Inferior parietal cortex (tissue), 1 donor: Measurements from ENCODE around the gene GPR101.

Source experiments
- DNase-seq: peaks from one replicate; pipeline ENCODE4 v3.0.0-alpha.2; 2016; ENCODE audit errors: extremely low spot score

Gene GPR101

GRCh38 chrX:137033774-137034507 lies at the start of gene GPR101:
Gene GPR101, minus strand, starts transcription at chrX:137033995. Its CDS starts 2,321 bp downstream, at chrX:137031674.
- no peak for DNase-seq

DNA sequence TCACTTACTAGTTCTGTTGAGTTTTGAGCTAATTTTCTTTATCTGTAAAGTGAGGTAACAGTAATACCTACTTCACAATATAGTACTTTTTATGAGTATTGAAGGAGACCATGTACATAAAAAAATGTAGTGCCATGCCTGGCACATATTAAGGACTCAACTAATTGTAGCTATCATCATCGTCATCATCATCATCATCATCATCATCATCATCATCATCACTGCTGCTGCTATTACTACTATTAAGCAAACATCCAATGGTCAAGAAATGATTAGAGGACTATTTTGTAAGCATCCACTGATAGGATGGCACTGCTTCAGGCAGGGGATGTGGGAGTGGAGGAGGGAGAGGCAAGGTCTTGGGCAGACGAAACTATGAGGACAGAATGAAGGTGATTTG lies 47.4 kb upstream of the GPR101 start:
- no peak for DNase-seq

DNA sequence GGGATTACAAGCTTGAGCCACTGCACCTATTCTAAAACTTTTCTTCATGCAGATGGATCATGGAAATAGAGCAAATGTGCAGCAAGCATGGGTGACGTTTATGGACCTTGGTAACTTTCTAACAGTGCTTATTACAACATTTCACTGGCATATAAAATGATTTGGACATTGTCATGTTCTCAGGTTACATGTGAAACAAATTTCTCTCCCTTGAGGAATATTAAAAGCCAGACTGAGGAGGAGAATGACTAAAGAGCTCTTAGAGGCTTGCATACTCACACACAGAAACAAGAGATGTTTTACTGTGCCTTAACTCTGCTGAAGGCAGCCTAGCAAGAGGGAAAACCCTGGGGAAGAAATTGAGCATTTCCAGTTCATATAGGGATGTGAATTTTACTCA lies 38.6 kb upstream of the GPR101 start:
- no peak for DNase-seq

GRCh38 chrX:137071596-137071995 lies 37.8 kb upstream of the GPR101 start:
- DNase-seq, result no peak

DNA sequence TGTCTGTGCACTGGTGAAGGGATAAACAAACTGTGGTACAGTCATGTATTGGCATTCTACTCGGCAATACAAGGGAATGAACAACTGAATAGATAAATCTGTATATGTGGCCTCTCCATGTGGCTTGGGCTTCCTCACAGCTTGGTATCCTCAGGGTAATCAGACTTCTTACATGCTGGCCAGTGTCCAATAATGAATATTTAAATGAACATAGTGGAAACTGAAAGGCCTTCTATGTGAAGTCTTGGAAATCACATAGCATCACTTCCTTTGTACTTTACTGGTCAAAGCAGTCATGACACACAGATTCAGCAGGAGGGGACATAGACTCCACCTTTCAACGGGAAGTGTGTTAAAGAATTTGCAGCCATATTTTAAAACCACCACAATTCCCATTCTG lies 33.4 kb upstream of the GPR101 start:
- DNase-seq, result no peak

DNA sequence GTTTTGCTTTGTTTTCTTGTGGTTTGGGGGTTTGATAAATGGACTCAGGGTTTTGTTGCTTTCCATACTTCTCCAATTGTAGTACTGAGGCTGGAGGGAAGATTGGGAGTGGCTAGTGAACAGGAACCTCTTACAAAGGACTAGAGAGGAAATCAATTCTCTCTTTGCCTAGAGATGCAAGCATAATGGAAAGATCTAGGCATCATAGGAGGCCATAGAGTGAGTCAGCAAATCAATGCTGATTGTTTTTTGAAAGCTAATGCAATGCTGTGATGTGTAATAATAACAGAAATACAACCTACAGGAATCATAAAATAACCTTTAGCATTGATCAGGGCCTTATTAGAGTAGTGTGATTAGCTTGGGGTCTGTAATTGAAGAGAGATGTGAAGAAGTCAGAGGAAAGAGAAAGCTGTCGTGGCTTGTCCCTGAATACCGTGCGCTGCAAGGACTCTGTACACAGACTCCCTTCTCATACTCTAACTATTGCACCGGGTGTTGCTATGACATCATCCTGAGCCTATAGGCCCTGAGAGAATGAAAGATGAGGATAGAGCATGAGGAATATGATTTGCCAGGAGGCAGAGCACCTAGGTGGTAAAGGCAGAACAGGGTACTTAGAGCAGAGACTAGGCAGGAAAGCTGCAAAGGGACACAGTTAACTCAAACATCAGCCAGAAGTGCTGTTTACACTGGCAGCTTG lies 29.3 kb upstream of the GPR101 start:
- no peak for DNase-seq

DNA sequence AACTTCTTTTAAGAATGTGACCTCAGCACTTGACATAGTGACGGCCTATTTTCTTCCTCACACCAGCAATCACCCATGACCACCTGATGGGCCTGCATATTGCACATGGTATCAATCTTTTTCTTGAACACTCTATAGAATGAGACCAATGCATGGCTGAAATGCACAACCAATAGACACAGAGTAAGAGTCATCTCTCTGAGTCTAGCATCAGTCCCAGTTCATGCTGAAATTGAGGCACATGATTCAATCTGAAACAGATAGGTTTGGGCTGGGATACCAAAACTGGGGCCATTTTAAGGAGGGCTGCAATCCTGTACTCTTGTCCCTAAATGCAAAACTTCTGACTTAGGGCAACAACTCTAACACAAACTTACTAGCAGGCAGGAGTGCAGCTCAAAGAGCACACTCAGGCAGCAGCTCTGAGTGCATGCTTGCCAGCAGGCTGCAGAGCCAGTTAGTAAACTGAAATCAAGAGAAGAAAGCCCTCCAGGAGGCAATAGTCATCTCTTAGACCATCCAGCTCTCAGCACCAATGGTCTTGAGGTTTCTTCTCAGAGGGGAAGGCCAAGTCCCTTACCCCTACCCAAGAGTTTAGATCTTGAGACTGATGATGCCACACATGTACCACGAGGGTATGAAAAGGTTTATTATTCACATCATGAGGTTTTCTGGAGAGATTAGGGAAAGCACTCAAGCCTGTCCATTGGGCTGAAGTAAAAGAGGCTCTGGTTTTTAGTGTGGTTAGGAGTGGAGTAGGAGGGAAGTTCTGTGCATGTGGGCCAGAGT lies 24.7 kb upstream of the GPR101 start:
- no peak for DNase-seq

DNA sequence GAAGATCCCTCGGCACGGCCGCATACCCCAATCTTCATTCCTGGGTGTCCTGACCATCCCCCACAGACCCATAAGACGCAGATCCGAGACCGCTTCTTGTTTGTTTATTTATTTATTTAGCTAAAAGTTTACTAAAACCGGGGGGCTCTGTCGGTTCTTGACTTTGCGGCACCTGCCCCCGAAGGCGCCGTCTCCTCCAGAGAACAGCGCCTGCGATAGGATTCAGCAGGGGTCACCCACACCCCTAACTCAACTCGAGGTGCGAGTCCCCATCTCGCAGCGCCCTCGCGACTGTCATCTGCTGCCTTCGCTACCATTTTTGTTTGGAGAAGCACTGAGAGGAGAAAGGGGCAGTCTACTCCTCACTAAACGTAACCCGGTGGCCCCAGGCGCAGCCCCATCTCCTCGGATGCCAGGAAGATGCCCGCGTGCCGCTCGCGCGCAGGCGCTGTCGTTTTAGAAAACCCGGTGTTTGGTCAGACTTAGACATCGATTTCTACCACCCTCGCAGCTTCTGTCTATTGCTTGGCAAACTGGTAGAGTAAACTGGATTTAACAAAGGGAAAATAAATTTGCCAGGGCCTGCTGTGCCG lies 18.9 kb upstream of the GPR101 start:
- DNase-seq, result no peak

DNA sequence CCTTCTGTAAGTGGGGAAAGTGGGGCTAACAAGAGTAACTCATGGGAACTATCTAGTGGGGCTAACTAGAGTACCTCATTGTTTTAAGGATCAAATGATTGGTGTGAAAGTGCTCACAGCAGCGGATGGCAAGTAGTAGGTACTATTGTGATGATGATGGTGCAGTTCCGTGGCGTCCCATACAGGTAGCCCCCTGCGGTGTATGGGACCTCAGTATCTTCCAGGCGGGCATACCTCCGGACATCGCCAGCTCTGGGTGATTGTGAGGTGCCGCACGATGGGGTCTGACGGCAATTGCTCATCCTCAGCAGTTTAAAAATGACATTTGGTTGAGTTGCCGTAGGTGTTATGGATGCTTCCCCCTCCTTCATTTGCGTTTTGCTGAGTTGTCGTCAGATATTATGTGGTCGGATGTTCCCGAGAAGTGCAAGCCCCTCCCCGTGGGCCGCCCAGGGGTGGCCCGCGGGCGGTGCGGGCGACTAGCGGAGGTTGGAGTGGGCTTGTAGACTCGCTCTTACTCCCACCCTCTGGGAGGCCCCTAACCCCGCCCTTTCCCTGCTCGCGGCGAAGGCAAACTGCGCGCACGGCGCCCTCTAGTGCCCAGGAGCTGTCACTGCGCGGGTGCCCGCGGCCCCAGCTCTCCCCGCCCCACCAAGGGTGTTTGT lies 18.3 kb upstream of the GPR101 start:
- peak; percentile 40 for DNase-seq

- DNase-seq, result no peak
Observed at GRCh38 chrX:137044893-137045292, 11.1 kb upstream of the GPR101 start.

DNA sequence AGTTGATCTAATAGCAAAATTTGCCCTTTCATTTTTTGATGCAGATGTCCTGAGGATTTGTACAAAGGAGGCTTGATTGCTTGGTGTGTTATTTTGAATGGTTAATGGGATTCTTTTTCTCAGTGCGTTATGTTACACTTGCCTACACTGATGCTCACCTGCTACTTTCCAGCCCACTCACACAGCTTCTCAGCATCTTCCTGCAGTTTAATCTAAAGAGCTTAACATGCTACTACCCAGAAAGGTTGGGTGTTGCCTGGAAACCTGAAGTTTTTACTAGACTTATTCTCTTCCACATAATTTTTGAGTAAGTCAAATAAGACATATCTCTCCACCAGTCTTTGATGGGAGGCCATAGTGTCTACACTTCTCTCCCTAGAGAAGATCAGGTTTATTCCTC lies 9.9 kb upstream of the GPR101 start:
- no peak for DNase-seq

GRCh38 chrX:137041329-137041728 lies 7.5 kb upstream of the GPR101 start:
- no peak for DNase-seq

- DNase-seq, result no peak
Observed at GRCh38 chrX:137040113-137040794, 6.5 kb upstream of the GPR101 start.

DNA sequence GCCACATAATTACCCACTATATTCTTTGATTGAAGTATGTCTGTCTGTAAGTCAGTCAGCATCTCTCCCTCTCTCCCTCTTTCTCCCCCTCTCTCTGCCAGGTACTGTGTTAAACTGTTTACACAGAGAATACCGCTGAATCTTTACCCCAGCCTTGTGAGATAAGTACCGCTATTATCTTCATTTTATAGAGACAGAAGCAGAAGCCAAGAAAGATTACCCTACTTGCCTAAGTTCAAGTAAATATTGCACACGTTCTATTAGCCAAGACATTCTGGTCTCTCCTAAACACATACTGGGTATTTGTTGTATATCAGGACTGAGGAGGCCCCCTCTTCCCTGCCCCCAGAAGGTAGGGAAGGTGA lies 695 bp upstream of the GPR101 start:
- no peak for DNase-seq

GRCh38 chrX:137032841-137033773 lies 688 bp downstream of the GPR101 start:
- DNase-seq, result no peak

- DNase-seq, result no peak
Observed at GRCh38 chrX:137032341-137032694, 1.5 kb downstream of the GPR101 start.

GRCh38 chrX:137031517-137032340 lies 2.1 kb downstream of the GPR101 start:
- no peak for DNase-seq

DNA sequence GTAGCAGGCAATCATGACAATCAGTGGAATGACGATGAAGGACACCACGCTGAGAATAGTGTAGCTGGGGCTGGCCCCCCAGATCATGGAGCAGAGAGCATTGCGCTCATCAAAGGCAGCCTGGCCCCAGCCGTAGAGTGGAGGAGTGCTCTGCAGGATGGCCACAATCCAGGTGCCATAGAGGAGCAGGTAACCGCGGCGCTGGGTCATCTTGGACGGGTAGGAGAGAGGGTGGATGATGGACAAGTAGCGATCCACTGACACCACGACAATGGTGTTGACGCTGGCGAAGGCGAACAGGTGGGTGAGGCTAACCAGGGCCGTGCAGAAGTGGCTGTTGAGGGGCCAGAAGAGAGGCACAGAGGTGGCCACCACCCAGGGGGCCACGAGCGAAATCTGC lies 2.8 kb downstream of the GPR101 start:
- no peak for DNase-seq

DNA sequence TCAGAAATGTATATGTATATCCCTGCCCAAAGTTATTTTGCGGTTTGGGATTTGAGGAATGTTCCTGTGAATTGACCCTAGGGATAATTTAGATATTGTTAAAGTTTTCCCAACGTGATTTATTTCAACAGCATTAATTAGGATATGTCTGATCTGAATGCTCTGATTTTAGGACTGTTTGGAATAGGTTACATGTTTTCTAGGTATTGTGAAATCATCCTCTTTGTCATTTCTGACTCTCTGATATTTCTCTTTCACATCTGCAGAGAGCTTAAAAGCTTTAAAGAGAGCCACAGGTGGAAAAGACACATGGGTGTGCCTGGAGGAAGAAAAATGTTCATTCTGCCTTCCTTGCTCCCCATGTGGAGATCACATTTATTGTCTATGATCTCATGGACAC lies 5.1 kb downstream of the GPR101 start:
- DNase-seq, result no peak
